Measurements from ENCODE around the gene PBX2. TPM values are rescaled to one million over a fixed set of nuclear protein-coding genes. Genes with fewer than 3 reads are reported as not detected.
A peak's percentile ranks its signal among the peaks of the same experiment; 100 is the strongest.

The PBX2 gene
- total and polyA plus RNA-seq, 10 of the 15 experiments (the other 5 are each of a cell fraction or from before 2014, with no cell fraction given): 0.84 to 66.5 (median 20.6) TPM

GRCh38 chr6:32224696-32225095 lies 34.7 kb upstream of the PBX2 start:
- BruUV-seq (replicated peaks): no TSS peak
- Histone ChIP-seq H3K9me3 (replicated peaks; ENCODE audit: control insufficient read depth, insufficient read depth, low read length) (no peaks in the 10 kb centered on the region; the same call in 2 of the 3 replicates), H3K4me2 (ENCODE audit: control insufficient read depth, insufficient read depth) (peak overlapping the region; percentile 28), H3K9ac (ENCODE audit: control insufficient read depth, insufficient read depth, low read length) (no peak overlapping the region), H4K20me1 (ENCODE audit: control insufficient read depth, insufficient read depth) (no peaks in the 10 kb centered on the region), H3K4me1 (ENCODE audit: control insufficient read depth, insufficient read depth, low read length) (peaks cover 37% of the 10 kb centered on the region), H3K4me3 (no peak overlapping the region), H3K79me2 (ENCODE audit: control insufficient read depth, insufficient read depth, low read length) (no peaks in the 10 kb centered on the region), H3K27ac (ENCODE audit: control insufficient read depth, insufficient read depth) (no peak overlapping the region), H3K36me3 (ENCODE audit: control insufficient read depth in 2 of 2, insufficient read depth in 2 of 2, low read length in 1 of 2) (no peaks in the 10 kb centered on the region), H2AFZ (ENCODE audit: control insufficient read depth, low read depth, low read length) (no peak overlapping the region), H3K27me3 (replicated peaks in 1 of 2; ENCODE audit: control insufficient read depth in 2 of 2, insufficient read depth in 2 of 2, low read length in 1 of 2) (peaks cover 0 to 2% of the 10 kb centered on the region in 2 experiments; a peak in 1 of 4 replicates)
- ChIA-PET CTCF (interaction anchor here (0.6 to 0.7 kb wide), 2 partner anchors 10 to 191 kb away, joined by 3 to 4 read pairs; no protein-coding TSS in a partner anchor), POLR2A (interaction anchor here (0.6 kb wide), 1 partner anchor 24 kb away, joined by 3 read pairs; no protein-coding TSS in a partner anchor), RAD21 (ENCODE audit: unreplicated experiment) (no interaction called here), SMC1A (ENCODE audit: uncharacterized antibody, unreplicated experiment) (interaction anchor here (0.6 to 1.3 kb wide), 3 partner anchors 20 to 32 kb away, joined by 3 to 5 read pairs (median 3); partner anchors contain the start of gene GPSM3)
- in situ Hi-C loops (cut with MboI): no loop called here
- intact Hi-C loops (cut with micrococcal nuclease; ENCODE audit: unreplicated experiment): no loop called here
- ATAC-seq (peak; percentile 95), FAIRE-seq (no peak), DNase-seq (ENCODE audit: low read depth, low spot score) (no peak)
- WGBS (ENCODE audit: insufficient coverage, insufficient replicate concordance, low lambda C conversion rate, missing lambda C conversion rate): 50% methylated on average over 2 of the region's 2 CpGs
- TF ChIP-seq IRF3 (IDR thresholded peaks at IDR 0.05) (no peak), BACH1 (IDR thresholded peaks at IDR 0.05; ENCODE audit: borderline replicate concordance) (no peak), E2F4 (IDR thresholded peaks at IDR 0.05; ENCODE audit: low read depth, low read length) (no peak), RFX5 (IDR thresholded peaks at IDR 0.05; ENCODE audit: low read depth, low read length) (no peak), ZBTB40 (IDR thresholded peaks at IDR 0.05; ENCODE audit: borderline replicate concordance) (no peak), MYC (IDR thresholded peaks at IDR 0.05; ENCODE audit: insufficient read depth, insufficient read length, insufficient replicate concordance, low read length, severe bottlenecking) (no peak), IRF4 (IDR thresholded peaks at IDR 0.05; ENCODE audit: low read depth, low read length) (peak; percentile 84), ATF7 (IDR thresholded peaks at IDR 0.05; ENCODE audit: low read depth) (no peak), KDM1A (IDR thresholded peaks at IDR 0.05; ENCODE audit: borderline replicate concordance) (no peak), SRF (IDR thresholded peaks at IDR 0.05; ENCODE audit: low read depth in 2 of 2, low read length in 2 of 2) (no peak), STAT3 (IDR thresholded peaks at IDR 0.05; ENCODE audit: low read depth, low read length) (no peak), DPF2 (IDR thresholded peaks at IDR 0.05) (peak; percentile 96), RCOR1 (conservative IDR thresholded peaks at IDR 0.05; ENCODE audit: low read depth, low read length) (no peak), BCL11A (IDR thresholded peaks at IDR 0.05; ENCODE audit: low read depth, low read length) (peak; percentile 68; the same call in 1 of the 2 replicates), SMAD5 (IDR thresholded peaks at IDR 0.05; ENCODE audit: low read depth) (no peak), POLR2A (IDR thresholded peaks at IDR 0.05; ENCODE audit: low read depth, low read length) (no peak), ZNF622 (IDR thresholded peaks at IDR 0.05) (no peak), IRF5 (IDR thresholded peaks at IDR 0.05; ENCODE audit: borderline replicate concordance) (no peak), ASH2L (IDR thresholded peaks at IDR 0.05; ENCODE audit: borderline replicate concordance, low read depth) (no peak), ZNF207 (IDR thresholded peaks at IDR 0.05; ENCODE audit: borderline replicate concordance) (no peak)
